DMS114 treated with DMSO at 0.1 percent for 48 hours (cell line): ENCODE data around the gene COBLL1.
A peak's percentile ranks its signal among the peaks of the same experiment; 100 is the strongest.
"Not testable (repeated sequence)": the region's sequence is repeated elsewhere in the genome, so short reads cannot be mapped to it uniquely, and the experiment has no call there.

Experiments
- DNase-seq: peaks from one replicate; lab custom pipeline; 2025; ENCODE audit not compliant: unreplicated experiment; lab: John Stamatoyannopoulos, UW

The COBLL1 gene

DNA sequence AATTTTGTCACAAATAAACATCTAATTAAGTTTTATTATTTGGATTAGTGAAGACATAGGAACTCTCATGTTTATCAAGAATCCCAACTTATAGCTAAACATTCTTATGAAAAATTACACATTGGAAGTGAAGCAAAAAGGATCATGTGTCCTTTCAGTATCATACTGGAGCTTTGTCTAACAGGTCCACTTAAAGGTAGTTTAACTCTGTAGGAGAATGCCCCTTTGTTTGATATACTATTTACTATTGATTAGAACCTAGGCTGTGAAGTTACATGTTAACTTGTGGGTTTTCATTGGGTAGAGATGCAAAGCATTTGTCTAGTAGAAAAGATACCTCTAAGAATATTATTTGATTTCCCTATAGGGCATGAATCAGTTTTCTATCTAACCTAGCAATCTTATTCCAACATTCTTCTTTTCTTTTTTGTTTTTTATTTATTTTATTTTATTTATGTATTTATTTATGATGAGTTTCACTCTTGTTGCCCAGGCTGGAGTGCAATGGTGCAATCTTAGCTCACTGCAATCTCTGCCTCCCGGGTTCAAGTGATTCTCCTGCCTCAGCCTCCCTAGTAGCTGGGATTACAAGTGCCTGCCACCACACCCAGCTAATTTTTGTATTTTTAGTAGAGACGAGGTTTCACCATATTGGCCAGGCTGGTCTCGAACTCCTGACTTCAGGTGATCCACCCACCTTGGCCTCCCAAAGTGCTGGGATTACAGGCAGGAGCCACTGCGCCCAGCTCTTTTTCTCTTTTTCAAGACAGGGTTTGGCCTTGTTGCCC lies 18.5 kb upstream of the COBLL1 start:
- not testable (repeated sequence) for DNase-seq

DNA sequence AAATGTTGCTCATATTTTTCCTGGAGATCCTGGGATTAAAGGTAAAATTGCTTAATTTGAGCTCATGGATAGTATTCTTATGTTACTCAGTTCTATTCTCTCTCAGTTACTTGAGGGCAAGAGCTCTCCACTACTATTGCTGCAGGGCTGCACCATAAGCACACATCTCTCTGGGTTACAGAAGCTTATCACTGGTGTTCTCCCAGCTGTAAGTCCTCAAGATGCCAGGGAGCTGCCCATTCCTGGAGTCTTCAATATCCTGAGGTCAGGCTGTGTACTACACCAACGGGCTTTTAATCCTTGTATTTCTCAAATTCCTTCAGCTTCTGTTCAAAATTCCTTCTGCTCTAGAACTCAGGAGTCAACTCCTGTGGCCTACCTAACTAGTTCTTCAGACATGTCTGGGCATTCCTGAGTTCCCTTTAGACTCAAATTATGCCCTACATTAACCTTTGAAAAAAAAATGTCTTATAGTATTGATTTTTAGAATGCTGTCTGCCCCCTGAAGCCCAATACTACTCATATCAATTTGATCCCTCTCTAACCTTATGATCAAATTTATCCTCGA lies 17.7 kb upstream of the COBLL1 start:
- no peak for DNase-seq

GRCh38 chr2:164852086-164852485 lies 10.5 kb upstream of the COBLL1 start:
- no peak for DNase-seq

GRCh38 chr2:164850235-164850634 lies 8.6 kb upstream of the COBLL1 start:
- DNase-seq = no peak

GRCh38 chr2:164849506-164849905 lies 7.9 kb upstream of the COBLL1 start:
- no peak for DNase-seq

- no peak for DNase-seq
Observed at GRCh38 chr2:164847981-164848741, 6.5 kb upstream of the COBLL1 start.

GRCh38 chr2:164847291-164847690 lies 5.7 kb upstream of the COBLL1 start:
- DNase-seq = no peak

- no peak for DNase-seq
Observed at GRCh38 chr2:164846276-164846675, 4.7 kb upstream of the COBLL1 start.

DNA sequence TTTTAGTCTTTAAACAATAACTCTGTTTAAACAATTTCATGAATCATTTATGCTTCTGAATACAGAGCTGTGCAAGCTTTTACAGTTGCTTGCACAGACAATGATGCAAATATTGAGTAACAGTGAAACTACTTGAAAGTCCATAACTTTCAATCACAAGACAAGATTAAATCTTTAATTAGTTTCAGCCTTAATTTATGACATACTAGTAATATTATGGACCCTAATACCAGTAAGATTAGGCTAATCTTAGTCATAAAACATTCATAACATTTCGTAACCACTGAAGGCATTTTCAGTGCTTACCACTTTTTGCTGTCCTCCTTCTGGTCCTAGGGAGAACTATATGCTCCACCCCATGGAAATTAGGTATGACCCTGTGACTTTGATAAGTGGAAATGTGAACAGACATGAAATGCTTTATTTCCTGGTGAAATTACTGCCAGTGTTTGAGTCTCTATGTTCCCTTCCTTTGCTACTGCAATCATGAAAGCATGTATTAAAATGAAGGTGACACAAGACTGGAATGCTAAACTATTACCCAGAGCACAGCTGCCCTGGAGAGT lies 1.8 kb upstream of the COBLL1 start:
- DNase-seq = no peak

GRCh38 chr2:164842624-164842966 lies 972 bp upstream of the COBLL1 start:
- no peak for DNase-seq

- DNase-seq = peak; percentile 7
Observed at GRCh38 chr2:164840930-164841718, 499 bp downstream of the COBLL1 start.

DNA sequence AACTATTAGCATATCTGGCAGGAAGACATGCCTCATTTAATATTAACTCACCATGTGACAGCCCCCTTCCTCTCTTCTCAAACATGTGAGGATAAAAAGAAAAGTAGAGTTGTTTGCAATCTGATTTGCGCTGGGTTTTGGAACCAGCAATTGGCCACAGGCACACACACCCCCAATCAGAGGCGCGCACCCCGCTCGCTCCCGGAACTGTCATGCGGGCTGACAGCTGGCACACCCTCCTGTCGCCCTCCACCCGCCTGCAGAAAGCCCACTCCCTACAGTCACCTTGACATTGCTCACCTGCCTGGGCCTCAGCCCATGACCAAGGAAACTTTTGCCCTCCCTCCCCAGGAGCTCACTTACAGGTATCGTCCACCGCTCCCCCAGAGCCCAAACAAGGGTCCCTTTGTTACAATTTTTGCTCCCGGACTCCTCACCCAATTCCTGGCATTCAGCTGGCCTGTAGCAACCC lies 1.1 kb downstream of the COBLL1 start:
- DNase-seq = no peak

DNA sequence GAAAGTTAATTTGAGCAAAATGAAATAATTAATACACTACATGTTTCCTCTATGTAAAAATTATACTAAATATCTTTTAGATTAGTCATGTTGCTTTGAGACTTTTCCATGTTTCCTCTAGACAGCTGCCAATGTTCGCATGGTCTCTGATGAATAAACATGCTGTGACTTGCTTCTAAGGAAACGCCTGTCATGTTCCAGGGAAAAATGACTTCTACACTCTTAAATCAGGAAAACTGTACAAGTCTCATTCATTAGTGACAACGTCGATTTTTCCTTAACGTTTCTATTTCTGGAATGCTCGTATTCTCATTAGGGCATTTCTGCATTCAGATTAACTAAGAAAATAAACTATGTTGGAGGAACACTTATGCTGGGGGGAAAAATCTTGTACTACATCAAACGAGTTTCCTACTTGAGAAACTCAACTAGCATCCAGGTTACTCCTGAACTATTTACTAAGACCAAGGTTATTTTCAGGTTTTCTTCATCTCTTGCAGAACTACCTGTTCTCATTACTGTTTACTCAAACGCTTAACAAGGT lies 1.6 kb downstream of the COBLL1 start:
- no peak for DNase-seq

DNA sequence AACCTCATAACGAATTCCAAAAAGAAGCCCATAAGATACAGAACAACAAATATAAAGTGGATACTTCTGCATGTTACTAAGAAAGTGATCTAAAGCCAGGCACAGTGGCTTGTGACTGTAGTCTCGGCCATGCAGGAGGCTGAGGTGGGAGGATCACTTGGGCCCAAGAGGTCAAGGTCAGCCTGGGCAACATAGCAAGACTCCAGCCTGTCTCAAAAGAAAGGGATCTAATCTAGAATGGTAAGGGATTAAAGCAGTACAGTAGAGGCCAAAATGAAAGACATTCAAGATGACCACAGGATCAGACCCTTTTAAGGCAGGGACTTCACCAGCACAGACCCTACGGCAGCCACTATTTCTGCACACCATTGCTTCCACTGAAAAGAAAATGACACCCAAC lies 3.8 kb downstream of the COBLL1 start:
- no peak for DNase-seq

- no peak for DNase-seq
Observed at GRCh38 chr2:164836907-164837306, 4.7 kb downstream of the COBLL1 start.

GRCh38 chr2:164835302-164835701 lies 6.3 kb downstream of the COBLL1 start:
- DNase-seq = no peak

DNA sequence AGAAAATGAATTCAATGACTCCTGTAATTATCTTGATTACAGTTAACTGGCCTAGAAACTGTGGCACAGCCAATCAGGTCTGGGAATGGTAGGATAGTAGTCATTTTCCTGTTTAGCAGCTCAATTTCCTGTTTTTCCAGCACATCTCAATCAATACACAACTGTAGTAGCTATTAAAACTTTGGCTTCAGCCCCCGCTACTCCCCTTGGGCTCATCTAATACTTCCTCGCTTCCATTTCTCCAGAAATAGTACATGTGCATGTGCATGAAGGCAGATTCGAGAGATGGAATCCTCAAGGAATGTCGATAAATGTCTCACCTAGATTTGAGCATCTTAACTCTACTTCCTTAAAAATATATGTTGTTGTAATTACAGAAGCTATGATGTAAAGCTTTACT lies 9.7 kb downstream of the COBLL1 start:
- no peak for DNase-seq

DNA sequence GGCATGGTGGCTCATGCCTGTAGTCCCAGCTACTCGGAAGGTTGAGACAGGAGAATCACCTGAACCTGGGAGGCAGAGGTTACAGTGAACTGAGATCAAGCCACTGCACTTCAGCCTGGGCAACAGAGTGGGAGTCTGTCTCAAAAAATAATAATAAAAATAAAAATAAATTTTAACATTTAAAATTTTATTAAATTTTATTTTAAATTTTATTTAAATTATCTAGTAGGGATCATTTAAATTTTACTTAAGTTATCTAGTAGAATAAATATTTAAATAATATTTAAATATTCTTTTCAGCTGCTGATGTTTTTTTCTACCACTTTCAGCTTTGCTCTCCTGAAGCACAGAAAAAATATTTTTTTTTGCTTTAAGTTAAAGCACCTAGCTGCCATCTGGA lies 10.4 kb downstream of the COBLL1 start:
- DNase-seq = no peak

- no peak for DNase-seq
Observed at GRCh38 chr2:164826293-164827243, 15.1 kb downstream of the COBLL1 start.

- no peak for DNase-seq
Observed at GRCh38 chr2:164824872-164825271, 16.8 kb downstream of the COBLL1 start.
